GM12891 (cell line): ENCODE data around the gene SGSM1.

Experiments used
- PAX5 ChIP-seq: IDR thresholded peaks from 2 replicates; pipeline ENCODE4 v1.6.1; 2011; ENCODE audit warnings: low read length, moderate library complexity, mild to moderate bottlenecking; ENCODE audit not compliant: insufficient read depth, severe bottlenecking
- POLR2A ChIP-seq: IDR thresholded peaks from 2 replicates; pipeline ENCODE4 v1.6.1; 2011; ENCODE audit warnings: low read depth, low read length, control low read depth
- POLR2AphosphoS5 ChIP-seq: IDR thresholded peaks from 2 replicates; pipeline ENCODE4 v1.6.1; 2011; ENCODE audit warnings: low read depth, low read length, control low read depth
- TAF1 ChIP-seq: IDR thresholded peaks from 2 replicates; pipeline ENCODE4 v1.6.1; 2011; ENCODE audit warnings: low read depth, low read length, control low read depth

- TF ChIP-seq POLR2AphosphoS5: no peak
- no peak for TF ChIP-seq POLR2A
- no peak for TF ChIP-seq TAF1
- no peak for TF ChIP-seq PAX5
Observed at GRCh38 chr22:24816806-24817205, 10.8 kb downstream of the SGSM1 start.
